ENCODE results near the gene GLTPD2. TPM values are rescaled to one million over a fixed set of nuclear protein-coding genes. Genes with fewer than 3 reads are reported as not detected.

Gene GLTPD2
- total and polyA plus RNA-seq, 2 experiments from 2014 or later = 0.47 to 1.3 TPM

GRCh38 chr17:4834681-4835020, 45.9 kb downstream of the GLTPD2 start:
- Mint-ChIP-seq H3K4me1 (peaks cover 26% of the 10 kb centered on the region), H3K36me3 (ENCODE audit: low read depth) (no peaks in the 10 kb centered on the region; the same call in 2 of the 3 replicates), H3K27ac (no peak overlapping the region), H3K4me3 (peak overlapping the region; percentile 86), H3K9me3 (no peaks in the 10 kb centered on the region; the same call in 2 of the 3 replicates), H3K27me3 (ENCODE audit: insufficient read depth, low read depth, poor library complexity) (peaks cover 6% of the 10 kb centered on the region)
- Histone ChIP-seq H3K27me3 (ENCODE audit: insufficient read depth) (no peaks in the 10 kb centered on the region), H2AFZ (no peak overlapping the region), H3K9me2 (ENCODE audit: insufficient read depth) (no peaks in the 10 kb centered on the region), H3K4me3 (peak overlapping the region; percentile 88), H3K4me2 (peak overlapping the region; percentile 99), H3F3A (replicated peaks; ENCODE audit: low read depth) (peaks cover 8% of the 10 kb centered on the region), H3K27ac (ENCODE audit: low read depth) (peak overlapping the region; percentile 69; the same call in 1 of the 2 replicates), H3K79me2 (replicated peaks; ENCODE audit: insufficient read depth) (peaks cover 56% of the 10 kb centered on the region), H3K4me1 (ENCODE audit: insufficient read depth) (peaks cover 11% of the 10 kb centered on the region), H3K36me3 (ENCODE audit: insufficient read depth) (no peaks in the 10 kb centered on the region), H4K20me1 (replicated peaks; ENCODE audit: insufficient read depth) (peaks cover 11% of the 10 kb centered on the region)
- no peak for DNase-seq (ENCODE audit: low spot score)
- TF ChIP-seq EZH2 (IDR thresholded peaks at IDR 0.05; ENCODE audit: low read depth, unreplicated experiment) (no peak), NANOG (IDR thresholded peaks at IDR 0.05; ENCODE audit: borderline replicate concordance) (no peak), JUNB (IDR thresholded peaks at IDR 0.05; ENCODE audit: unreplicated experiment) (no peak)
- ATAC-seq = no peak

- DNase-seq (ENCODE audit: low spot score) (no peak), ATAC-seq (no peak)
- Histone ChIP-seq H3K27me3 (ENCODE audit: insufficient read depth) (no peaks in the 10 kb centered on the region), H3K4me1 (ENCODE audit: insufficient read depth) (peaks cover 15% of the 10 kb centered on the region), H3K27ac (ENCODE audit: low read depth) (0 out of 2 replicates have a peak overlapping the region, but pooled peaks have one; percentile 32), H3K79me2 (replicated peaks; ENCODE audit: insufficient read depth) (peaks cover 72% of the 10 kb centered on the region), H3K9me2 (ENCODE audit: insufficient read depth) (no peaks in the 10 kb centered on the region), H3K36me3 (ENCODE audit: insufficient read depth) (no peaks in the 10 kb centered on the region), H3F3A (replicated peaks; ENCODE audit: low read depth) (peaks cover 8% of the 10 kb centered on the region), H2AFZ (no peak overlapping the region), H3K4me3 (no peak overlapping the region), H3K4me2 (no peak overlapping the region), H4K20me1 (replicated peaks; ENCODE audit: insufficient read depth) (peaks cover 12% of the 10 kb centered on the region)
- H3K27me3 Mint-ChIP-seq (ENCODE audit: insufficient read depth, low read depth, poor library complexity) = peaks cover 6% of the 10 kb centered on the region
- no peaks in the 10 kb centered on the region; the same call in 2 of the 3 replicates for H3K36me3 Mint-ChIP-seq (ENCODE audit: low read depth)
- H3K4me3 Mint-ChIP-seq = no peak overlapping the region
- no peaks in the 10 kb centered on the region; the same call in 2 of the 3 replicates for H3K9me3 Mint-ChIP-seq
- no peak overlapping the region for H3K27ac Mint-ChIP-seq
- H3K4me1 Mint-ChIP-seq = peaks cover 40% of the 10 kb centered on the region
- TF ChIP-seq EZH2 (IDR thresholded peaks at IDR 0.05; ENCODE audit: low read depth, unreplicated experiment) = no peak
- no peak for TF ChIP-seq NANOG (IDR thresholded peaks at IDR 0.05; ENCODE audit: borderline replicate concordance)
- TF ChIP-seq POLR2AphosphoS5 (IDR thresholded peaks at IDR 0.05; ENCODE audit: low read depth) = no peak
- no peak for TF ChIP-seq CTCF (conservative IDR thresholded peaks at IDR 0.05; ENCODE audit: low read depth in 2 of 2)
- TF ChIP-seq STAT1 (IDR thresholded peaks at IDR 0.05; ENCODE audit: unreplicated experiment) = no peak
- no peak for TF ChIP-seq ZNF331 (CRISPR knock-in tag; IDR thresholded peaks at IDR 0.05; ENCODE audit: low read depth)
- no peak for TF ChIP-seq JUNB (IDR thresholded peaks at IDR 0.05; ENCODE audit: unreplicated experiment)
- TF ChIP-seq, protein P1, sequence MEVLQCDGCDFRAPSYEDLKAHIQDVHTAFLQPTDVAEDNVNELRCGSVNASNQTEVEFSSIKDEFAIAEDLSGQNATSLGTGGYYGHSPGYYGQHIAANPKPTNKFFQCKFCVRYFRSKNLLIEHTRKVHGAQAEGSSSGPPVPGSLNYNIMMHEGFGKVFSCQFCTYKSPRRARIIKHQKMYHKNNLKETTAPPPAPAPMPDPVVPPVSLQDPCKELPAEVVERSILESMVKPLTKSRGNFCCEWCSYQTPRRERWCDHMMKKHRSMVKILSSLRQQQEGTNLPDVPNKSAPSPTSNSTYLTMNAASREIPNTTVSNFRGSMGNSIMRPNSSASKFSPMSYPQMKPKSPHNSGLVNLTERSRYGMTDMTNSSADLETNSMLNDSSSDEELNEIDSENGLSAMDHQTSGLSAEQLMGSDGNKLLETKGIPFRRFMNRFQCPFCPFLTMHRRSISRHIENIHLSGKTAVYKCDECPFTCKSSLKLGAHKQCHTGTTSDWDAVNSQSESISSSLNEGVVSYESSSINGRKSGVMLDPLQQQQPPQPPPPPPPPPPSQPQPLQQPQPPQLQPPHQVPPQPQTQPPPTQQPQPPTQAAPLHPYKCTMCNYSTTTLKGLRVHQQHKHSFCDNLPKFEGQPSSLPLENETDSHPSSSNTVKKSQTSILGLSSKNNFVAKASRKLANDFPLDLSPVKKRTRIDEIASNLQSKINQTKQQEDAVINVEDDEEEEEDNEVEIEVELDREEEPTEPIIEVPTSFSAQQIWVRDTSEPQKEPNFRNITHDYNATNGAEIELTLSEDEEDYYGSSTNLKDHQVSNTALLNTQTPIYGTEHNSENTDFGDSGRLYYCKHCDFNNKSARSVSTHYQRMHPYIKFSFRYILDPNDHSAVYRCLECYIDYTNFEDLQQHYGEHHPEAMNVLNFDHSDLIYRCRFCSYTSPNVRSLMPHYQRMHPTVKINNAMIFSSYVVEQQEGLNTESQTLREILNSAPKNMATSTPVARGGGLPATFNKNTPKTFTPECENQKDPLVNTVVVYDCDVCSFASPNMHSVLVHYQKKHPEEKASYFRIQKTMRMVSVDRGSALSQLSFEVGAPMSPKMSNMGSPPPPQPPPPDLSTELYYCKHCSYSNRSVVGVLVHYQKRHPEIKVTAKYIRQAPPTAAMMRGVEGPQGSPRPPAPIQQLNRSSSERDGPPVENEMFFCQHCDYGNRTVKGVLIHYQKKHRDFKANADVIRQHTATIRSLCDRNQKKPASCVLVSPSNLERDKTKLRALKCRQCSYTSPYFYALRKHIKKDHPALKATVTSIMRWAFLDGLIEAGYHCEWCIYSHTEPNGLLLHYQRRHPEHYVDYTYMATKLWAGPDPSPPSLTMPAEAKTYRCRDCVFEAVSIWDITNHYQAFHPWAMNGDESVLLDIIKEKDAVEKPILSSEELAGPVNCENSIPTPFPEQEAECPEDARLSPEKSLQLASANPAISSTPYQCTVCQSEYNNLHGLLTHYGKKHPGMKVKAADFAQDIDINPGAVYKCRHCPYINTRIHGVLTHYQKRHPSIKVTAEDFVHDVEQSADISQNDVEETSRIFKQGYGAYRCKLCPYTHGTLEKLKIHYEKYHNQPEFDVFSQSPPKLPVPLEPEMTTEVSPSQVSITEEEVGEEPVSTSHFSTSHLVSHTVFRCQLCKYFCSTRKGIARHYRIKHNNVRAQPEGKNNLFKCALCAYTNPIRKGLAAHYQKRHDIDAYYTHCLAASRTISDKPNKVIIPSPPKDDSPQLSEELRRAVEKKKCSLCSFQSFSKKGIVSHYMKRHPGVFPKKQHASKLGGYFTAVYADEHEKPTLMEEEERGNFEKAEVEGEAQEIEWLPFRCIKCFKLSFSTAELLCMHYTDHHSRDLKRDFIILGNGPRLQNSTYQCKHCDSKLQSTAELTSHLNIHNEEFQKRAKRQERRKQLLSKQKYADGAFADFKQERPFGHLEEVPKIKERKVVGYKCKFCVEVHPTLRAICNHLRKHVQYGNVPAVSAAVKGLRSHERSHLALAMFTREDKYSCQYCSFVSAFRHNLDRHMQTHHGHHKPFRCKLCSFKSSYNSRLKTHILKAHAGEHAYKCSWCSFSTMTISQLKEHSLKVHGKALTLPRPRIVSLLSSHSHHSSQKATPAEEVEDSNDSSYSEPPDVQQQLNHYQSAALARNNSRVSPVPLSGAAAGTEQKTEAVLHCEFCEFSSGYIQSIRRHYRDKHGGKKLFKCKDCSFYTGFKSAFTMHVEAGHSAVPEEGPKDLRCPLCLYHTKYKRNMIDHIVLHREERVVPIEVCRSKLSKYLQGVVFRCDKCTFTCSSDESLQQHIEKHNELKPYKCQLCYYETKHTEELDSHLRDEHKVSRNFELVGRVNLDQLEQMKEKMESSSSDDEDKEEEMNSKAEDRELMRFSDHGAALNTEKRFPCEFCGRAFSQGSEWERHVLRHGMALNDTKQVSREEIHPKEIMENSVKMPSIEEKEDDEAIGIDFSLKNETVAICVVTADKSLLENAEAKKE (CRISPR knock-in tag; IDR thresholded peaks at IDR 0.05) = no peak
- TF ChIP-seq CREB1 (CRISPR knock-in tag; IDR thresholded peaks at IDR 0.05; ENCODE audit: low read depth) = no peak
- TF ChIP-seq, protein P2, sequence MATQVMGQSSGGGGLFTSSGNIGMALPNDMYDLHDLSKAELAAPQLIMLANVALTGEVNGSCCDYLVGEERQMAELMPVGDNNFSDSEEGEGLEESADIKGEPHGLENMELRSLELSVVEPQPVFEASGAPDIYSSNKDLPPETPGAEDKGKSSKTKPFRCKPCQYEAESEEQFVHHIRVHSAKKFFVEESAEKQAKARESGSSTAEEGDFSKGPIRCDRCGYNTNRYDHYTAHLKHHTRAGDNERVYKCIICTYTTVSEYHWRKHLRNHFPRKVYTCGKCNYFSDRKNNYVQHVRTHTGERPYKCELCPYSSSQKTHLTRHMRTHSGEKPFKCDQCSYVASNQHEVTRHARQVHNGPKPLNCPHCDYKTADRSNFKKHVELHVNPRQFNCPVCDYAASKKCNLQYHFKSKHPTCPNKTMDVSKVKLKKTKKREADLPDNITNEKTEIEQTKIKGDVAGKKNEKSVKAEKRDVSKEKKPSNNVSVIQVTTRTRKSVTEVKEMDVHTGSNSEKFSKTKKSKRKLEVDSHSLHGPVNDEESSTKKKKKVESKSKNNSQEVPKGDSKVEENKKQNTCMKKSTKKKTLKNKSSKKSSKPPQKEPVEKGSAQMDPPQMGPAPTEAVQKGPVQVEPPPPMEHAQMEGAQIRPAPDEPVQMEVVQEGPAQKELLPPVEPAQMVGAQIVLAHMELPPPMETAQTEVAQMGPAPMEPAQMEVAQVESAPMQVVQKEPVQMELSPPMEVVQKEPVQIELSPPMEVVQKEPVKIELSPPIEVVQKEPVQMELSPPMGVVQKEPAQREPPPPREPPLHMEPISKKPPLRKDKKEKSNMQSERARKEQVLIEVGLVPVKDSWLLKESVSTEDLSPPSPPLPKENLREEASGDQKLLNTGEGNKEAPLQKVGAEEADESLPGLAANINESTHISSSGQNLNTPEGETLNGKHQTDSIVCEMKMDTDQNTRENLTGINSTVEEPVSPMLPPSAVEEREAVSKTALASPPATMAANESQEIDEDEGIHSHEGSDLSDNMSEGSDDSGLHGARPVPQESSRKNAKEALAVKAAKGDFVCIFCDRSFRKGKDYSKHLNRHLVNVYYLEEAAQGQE (IDR thresholded peaks at IDR 0.05; ENCODE audit: unreplicated experiment) = no peak
These were observed 47.5 kb downstream of the GLTPD2 start for GRCh38 chr17:4836221-4836620.

All from GM23338 (cell line).